Lower lobe of right lung (tissue), 2 donors: ENCODE results near the gene SSMEM1. TPM values are rescaled to one million over a fixed set of nuclear protein-coding genes. Genes with fewer than 3 reads are reported as not detected.
"Not testable (repeated sequence)": the region's sequence is repeated elsewhere in the genome, so short reads cannot be mapped to it uniquely, and the experiment has no call there.

Source experiments
- ATAC-seq, 2 donors: fragments of 200-7000 bp; cut with Tn5 transposase; one replicate each; pipeline ENCODE4 v1.9.1; 2020 to 2022; ENCODE audit warnings: mild to moderate bottlenecking in 2 of 2, moderate library complexity in 2 of 2
- DNase-seq: peaks from one replicate; pipeline ENCODE4 v3.0.0-alpha.2; 2020
- H3K27ac ChIP-seq: fragments of 200-600 bp; one replicate; pipeline ENCODE4 v1.8.0; 2022
- H3K27me3 ChIP-seq: fragments of 200-600 bp; one replicate; pipeline ENCODE4 v1.8.0; 2022; ENCODE audit warnings: low read depth
- H3K36me3 ChIP-seq: fragments of 200-600 bp; one replicate; pipeline ENCODE4 v1.8.0; 2022; ENCODE audit warnings: mild to moderate bottlenecking
- H3K4me1 ChIP-seq: fragments of 200-600 bp; one replicate; pipeline ENCODE4 v1.8.0; 2022
- H3K4me3 ChIP-seq: fragments of 200-600 bp; one replicate; pipeline ENCODE4 v1.8.0; 2022; ENCODE audit warnings: mild to moderate bottlenecking
- H3K9me3 ChIP-seq: fragments of 200-600 bp; one replicate; pipeline ENCODE4 v1.8.0; 2022
- CTCF ChIP-seq: fragments of 200-600 bp; IDR thresholded peaks from one replicate; pipeline ENCODE4 v1.8.0; 2022; ENCODE audit warnings: antibody characterized with exemption, mild to moderate bottlenecking
- intact Hi-C: fragments of 100-400 bp; cut with DNase I; formaldehyde crosslinking; loops from one replicate; pipeline ENCODE4 v1.11.0; 2022
- total RNA-seq: library from RNA; stranded (reverse); fragmentation: NEBNext Ultra II Directional; extraction: Animal tissue kit (Norgen Biotek cat#: 25700); gene quantifications from one replicate; pipeline ENCODE4 v1.2.1, GENCODE V29; 2021
- donor health status: DM: no; HTN: yes; CAD: no; lungs with severe emphysema.

Gene SSMEM1
- total RNA-seq, 1 donor from 2014 or later: not detected

GRCh38 chr7:130227883-130228575 lies 20.4 kb downstream of the SSMEM1 start:
- intact Hi-C loops: no loop called here
- no peak for DNase-seq
- Histone ChIP-seq H3K4me1 (no peaks in the 10 kb centered on the region), H3K4me3 (no peak overlapping the region), H3K27me3 (no peaks in the 10 kb centered on the region), H3K9me3 (no peaks in the 10 kb centered on the region), H3K27ac (no peak overlapping the region), H3K36me3 (no peaks in the 10 kb centered on the region)
- ATAC-seq: no peak
- no peak for TF ChIP-seq CTCF

GRCh38 chr7:130228840-130229502 lies 21.3 kb downstream of the SSMEM1 start:
- Histone ChIP-seq H3K36me3 (no peaks in the 10 kb centered on the region), H3K4me1 (no peaks in the 10 kb centered on the region), H3K9me3 (no peaks in the 10 kb centered on the region), H3K4me3 (no peak overlapping the region), H3K27me3 (no peaks in the 10 kb centered on the region), H3K27ac (no peak overlapping the region)
- intact Hi-C loops: no loop called here
- DNase-seq (no peak), ATAC-seq (no peak)
- TF ChIP-seq CTCF: no peak

- not testable (repeated sequence) for DNase-seq
Measured at GRCh38 chr7:130229981-130230380, 22.3 kb downstream of the SSMEM1 start.

GRCh38 chr7:130231792-130232191 lies 24.1 kb downstream of the SSMEM1 start:
- ATAC-seq: no peak
- no peaks in the 10 kb centered on the region for H3K36me3 ChIP-seq
- no peaks in the 10 kb centered on the region for H3K9me3 ChIP-seq
- no peaks in the 10 kb centered on the region for H3K4me1 ChIP-seq
- no peaks in the 10 kb centered on the region for H3K27me3 ChIP-seq
- TF ChIP-seq CTCF: no peak
- no peak overlapping the region for H3K4me3 ChIP-seq
- no peak overlapping the region for H3K27ac ChIP-seq
- intact Hi-C loops: no loop called here
- no peak for DNase-seq

More at GRCh38 chr7:130229981-130230380, 22.3 kb downstream of the SSMEM1 start:
- intact Hi-C loops, ATAC-seq, H3K4me3 ChIP-seq, H3K4me1 ChIP-seq, H3K9me3 ChIP-seq, H3K27me3 ChIP-seq, H3K36me3 ChIP-seq, H3K27ac ChIP-seq: not testable (repeated sequence)

GRCh38 chr7:130232209-130232608 lies 24.5 kb downstream of the SSMEM1 start:
- H3K36me3 ChIP-seq: no peaks in the 10 kb centered on the region
- TF ChIP-seq CTCF: no peak
- H3K27ac ChIP-seq: no peak overlapping the region
- no peaks in the 10 kb centered on the region for H3K27me3 ChIP-seq
- DNase-seq (no peak), ATAC-seq (no peak)
- intact Hi-C loops: no loop called here
- H3K9me3 ChIP-seq: no peaks in the 10 kb centered on the region
- no peak overlapping the region for H3K4me3 ChIP-seq
- no peaks in the 10 kb centered on the region for H3K4me1 ChIP-seq

- no peaks in the 10 kb centered on the region for H3K36me3 ChIP-seq
- no peaks in the 10 kb centered on the region for H3K9me3 ChIP-seq
- no peak overlapping the region for H3K4me3 ChIP-seq
- ATAC-seq (no peak), DNase-seq (no peak)
- intact Hi-C loops: no loop called here
- no peaks in the 10 kb centered on the region for H3K27me3 ChIP-seq
- no peak overlapping the region for H3K27ac ChIP-seq
- H3K4me1 ChIP-seq: no peaks in the 10 kb centered on the region
- TF ChIP-seq CTCF: no peak
Measured at GRCh38 chr7:130234078-130234477, 26.4 kb downstream of the SSMEM1 start.

GRCh38 chr7:130236361-130236760 lies 28.7 kb downstream of the SSMEM1 start:
- H3K27me3 ChIP-seq, H3K36me3 ChIP-seq, H3K9me3 ChIP-seq, DNase-seq, H3K4me1 ChIP-seq, H3K27ac ChIP-seq, intact Hi-C loops, ATAC-seq, H3K4me3 ChIP-seq: not testable (repeated sequence)
